ENCODE measurements around the gene HMOX1.

The HMOX1 gene

GRCh38 chr22:35337932-35338331 is 43.0 kb upstream of the HMOX1 start:
- H3K27ac ChIP-seq (ENCODE audit: insufficient read depth in 1 of 2, low read depth in 1 of 2, low read length in 2 of 2, poor library complexity in 1 of 2, severe bottlenecking in 2 of 2) = no peak overlapping the region
- ChIA-PET CTCF (interaction anchor here (0.6 to 3.2 kb wide), 8 partner anchors 8 to 261 kb away, joined by 3 to 10 read pairs (median 3); no protein-coding TSS in a partner anchor), POLR2A (interaction anchor here (0.6 to 1.2 kb wide), 2 partner anchors 34 to 38 kb away, joined by 3 to 6 read pairs; partner anchors contain the start of gene TOM1)
- DNase-seq = peak in 2 of 3 donors; percentile 34 to 40
- no peaks in the 10 kb centered on the region for H3K27me3 ChIP-seq (replicated peaks in 2 of 5; ENCODE audit: control insufficient read depth in 4 of 5, insufficient read depth in 5 of 5, low read length in 4 of 5)
- peaks cover 0 to 52% (median 39%) of the 10 kb centered on the region in 4 experiments for H3K36me3 ChIP-seq (ENCODE audit: control insufficient read depth in 4 of 4, insufficient read depth in 4 of 4, low read length in 3 of 4)
- H3K4me1 ChIP-seq (ENCODE audit: control extremely low read depth in 1 of 4, control insufficient read depth in 4 of 4, insufficient read depth in 4 of 4, low read length in 3 of 4) = peaks cover 5 to 34% (median 24%) of the 10 kb centered on the region in 4 experiments
- no peaks in the 10 kb centered on the region for H3K9me3 ChIP-seq (ENCODE audit: control extremely low read depth in 1 of 5, control insufficient read depth in 4 of 5, insufficient read depth in 2 of 5, low read depth in 1 of 5, low read length in 4 of 5)
- no peak overlapping the region for H3K4me3 ChIP-seq (ENCODE audit: control insufficient read depth in 1 of 7, extremely low read depth in 1 of 7, insufficient read depth in 4 of 7, low read depth in 2 of 7, low read length in 6 of 7)
- 100% methylated on average over 4 of the region's 4 CpGs for WGBS (ENCODE audit: insufficient coverage)

- Histone ChIP-seq H3K36me3 (ENCODE audit: control insufficient read depth in 4 of 4, insufficient read depth in 4 of 4, low read length in 3 of 4) (peaks cover 0 to 54% (median 37%) of the 10 kb centered on the region in 4 experiments), H3K27me3 (replicated peaks in 2 of 5; ENCODE audit: control insufficient read depth in 4 of 5, insufficient read depth in 5 of 5, low read length in 4 of 5) (no peaks in the 10 kb centered on the region), H3K4me3 (ENCODE audit: control insufficient read depth in 1 of 7, extremely low read depth in 1 of 7, insufficient read depth in 4 of 7, low read depth in 2 of 7, low read length in 6 of 7) (no peak overlapping the region), H3K9me3 (ENCODE audit: control extremely low read depth in 1 of 5, control insufficient read depth in 4 of 5, insufficient read depth in 2 of 5, low read depth in 1 of 5, low read length in 4 of 5) (no peaks in the 10 kb centered on the region), H3K4me1 (ENCODE audit: control extremely low read depth in 1 of 4, control insufficient read depth in 4 of 4, insufficient read depth in 4 of 4, low read length in 3 of 4) (peaks cover 0 to 2% (median 0%) of the 10 kb centered on the region in 4 experiments), H3K27ac (ENCODE audit: insufficient read depth in 1 of 2, low read depth in 1 of 2, low read length in 2 of 2, poor library complexity in 1 of 2, severe bottlenecking in 2 of 2) (no peak overlapping the region)
- CTCF ChIA-PET = interaction anchor here (0.9 kb wide), 1 partner anchor 10 kb away, joined by 3 read pairs; no protein-coding TSS in a partner anchor
- 99% methylated on average over 18 of the region's 19 CpGs for WGBS (ENCODE audit: insufficient coverage)
- no peak for DNase-seq
- POLR2A ChIA-PET = no interaction called here
Measured at GRCh38 chr22:35341090-35341874, 39.6 kb upstream of the HMOX1 start.

- CTCF ChIA-PET = no interaction called here
Measured at GRCh38 chr22:35342390-35342789, 38.5 kb upstream of the HMOX1 start.

GRCh38 chr22:35343664-35344550 is 37.0 kb upstream of the HMOX1 start:
- ChIA-PET POLR2A (no interaction called here), CTCF (interaction anchor here (1.4 kb wide), 1 partner anchor 9 kb away, joined by 4 read pairs; no protein-coding TSS in a partner anchor)
- H3K4me3 ChIP-seq (ENCODE audit: control insufficient read depth in 1 of 7, extremely low read depth in 1 of 7, insufficient read depth in 4 of 7, low read depth in 2 of 7, low read length in 6 of 7) = no peak overlapping the region
- no peaks in the 10 kb centered on the region for H3K4me1 ChIP-seq (ENCODE audit: control extremely low read depth in 1 of 4, control insufficient read depth in 4 of 4, insufficient read depth in 4 of 4, low read length in 3 of 4)
- peaks cover 0 to 42% (median 26%) of the 10 kb centered on the region in 4 experiments for H3K36me3 ChIP-seq (ENCODE audit: control insufficient read depth in 4 of 4, insufficient read depth in 4 of 4, low read length in 3 of 4)
- DNase-seq = no peak
- H3K9me3 ChIP-seq (ENCODE audit: control extremely low read depth in 1 of 5, control insufficient read depth in 4 of 5, insufficient read depth in 2 of 5, low read depth in 1 of 5, low read length in 4 of 5) = no peaks in the 10 kb centered on the region
- over 99% methylated on average over 17 of the region's 26 CpGs for WGBS (ENCODE audit: insufficient coverage)
- H3K27me3 ChIP-seq (replicated peaks in 2 of 5; ENCODE audit: control insufficient read depth in 4 of 5, insufficient read depth in 5 of 5, low read length in 4 of 5) = no peaks in the 10 kb centered on the region
- no peak overlapping the region for H3K27ac ChIP-seq (ENCODE audit: insufficient read depth in 1 of 2, low read depth in 1 of 2, low read length in 2 of 2, poor library complexity in 1 of 2, severe bottlenecking in 2 of 2)

More at GRCh38 chr22:35342390-35342789, 38.5 kb upstream of the HMOX1 start:
- DNase-seq = no peak
- Histone ChIP-seq H3K9me3 (ENCODE audit: control extremely low read depth in 1 of 5, control insufficient read depth in 4 of 5, insufficient read depth in 2 of 5, low read depth in 1 of 5, low read length in 4 of 5) (no peaks in the 10 kb centered on the region), H3K27me3 (replicated peaks in 2 of 5; ENCODE audit: control insufficient read depth in 4 of 5, insufficient read depth in 5 of 5, low read length in 4 of 5) (no peaks in the 10 kb centered on the region), H3K27ac (ENCODE audit: insufficient read depth in 1 of 2, low read depth in 1 of 2, low read length in 2 of 2, poor library complexity in 1 of 2, severe bottlenecking in 2 of 2) (no peak overlapping the region), H3K4me3 (ENCODE audit: control insufficient read depth in 1 of 7, extremely low read depth in 1 of 7, insufficient read depth in 4 of 7, low read depth in 2 of 7, low read length in 6 of 7) (no peak overlapping the region), H3K4me1 (ENCODE audit: control extremely low read depth in 1 of 4, control insufficient read depth in 4 of 4, insufficient read depth in 4 of 4, low read length in 3 of 4) (no peaks in the 10 kb centered on the region), H3K36me3 (ENCODE audit: control insufficient read depth in 4 of 4, insufficient read depth in 4 of 4, low read length in 3 of 4) (peaks cover 0 to 49% (median 31%) of the 10 kb centered on the region in 4 experiments)
- 100% methylated on average over 2 of the region's 4 CpGs for WGBS (ENCODE audit: insufficient coverage)
- POLR2A ChIA-PET = no interaction called here

GRCh38 chr22:35344956-35345690 is 35.8 kb upstream of the HMOX1 start:
- no peak for DNase-seq
- ChIA-PET POLR2A (no interaction called here), CTCF (interaction anchor here (1.1 to 1.4 kb wide), 2 partner anchors 11 to 53 kb away, joined by 3 to 4 read pairs; no protein-coding TSS in a partner anchor)
- Histone ChIP-seq H3K9me3 (ENCODE audit: control extremely low read depth in 1 of 5, control insufficient read depth in 4 of 5, insufficient read depth in 2 of 5, low read depth in 1 of 5, low read length in 4 of 5) (no peaks in the 10 kb centered on the region), H3K27me3 (replicated peaks in 2 of 5; ENCODE audit: control insufficient read depth in 4 of 5, insufficient read depth in 5 of 5, low read length in 4 of 5) (no peaks in the 10 kb centered on the region), H3K4me3 (ENCODE audit: control insufficient read depth in 1 of 7, extremely low read depth in 1 of 7, insufficient read depth in 4 of 7, low read depth in 2 of 7, low read length in 6 of 7) (no peak overlapping the region), H3K4me1 (ENCODE audit: control extremely low read depth in 1 of 4, control insufficient read depth in 4 of 4, insufficient read depth in 4 of 4, low read length in 3 of 4) (peaks cover 0 to 7% (median 4%) of the 10 kb centered on the region in 4 experiments), H3K36me3 (ENCODE audit: control insufficient read depth in 4 of 4, insufficient read depth in 4 of 4, low read length in 3 of 4) (peaks cover 0 to 38% (median 25%) of the 10 kb centered on the region in 4 experiments), H3K27ac (ENCODE audit: insufficient read depth in 1 of 2, low read depth in 1 of 2, low read length in 2 of 2, poor library complexity in 1 of 2, severe bottlenecking in 2 of 2) (no peak overlapping the region)
- 96% methylated on average over 13 of the region's 14 CpGs for WGBS (ENCODE audit: insufficient coverage)

GRCh38 chr22:35345808-35346505 is 34.9 kb upstream of the HMOX1 start:
- H3K36me3 ChIP-seq (ENCODE audit: control insufficient read depth in 4 of 4, insufficient read depth in 4 of 4, low read length in 3 of 4) = peaks cover 0 to 34% (median 23%) of the 10 kb centered on the region in 4 experiments
- H3K27ac ChIP-seq (ENCODE audit: insufficient read depth in 1 of 2, low read depth in 1 of 2, low read length in 2 of 2, poor library complexity in 1 of 2, severe bottlenecking in 2 of 2) = no peak overlapping the region
- WGBS (ENCODE audit: insufficient coverage) = 99% methylated on average over 11 of the region's 11 CpGs
- H3K27me3 ChIP-seq (replicated peaks in 2 of 5; ENCODE audit: control insufficient read depth in 4 of 5, insufficient read depth in 5 of 5, low read length in 4 of 5) = peaks cover 0 to under 1% (median 0%) of the 10 kb centered on the region in 5 experiments
- H3K4me1 ChIP-seq (ENCODE audit: control extremely low read depth in 1 of 4, control insufficient read depth in 4 of 4, insufficient read depth in 4 of 4, low read length in 3 of 4) = peaks cover 0 to 15% (median 12%) of the 10 kb centered on the region in 4 experiments
- H3K9me3 ChIP-seq (ENCODE audit: control extremely low read depth in 1 of 5, control insufficient read depth in 4 of 5, insufficient read depth in 2 of 5, low read depth in 1 of 5, low read length in 4 of 5) = no peaks in the 10 kb centered on the region
- no peak for DNase-seq
- H3K4me3 ChIP-seq (ENCODE audit: control insufficient read depth in 1 of 7, extremely low read depth in 1 of 7, insufficient read depth in 4 of 7, low read depth in 2 of 7, low read length in 6 of 7) = no peak overlapping the region
- CTCF ChIA-PET = interaction anchor here (0.7 to 1.1 kb wide), 2 partner anchors 8 to 52 kb away, joined by 3 read pairs; no protein-coding TSS in a partner anchor
- POLR2A ChIA-PET = no interaction called here
